Stimulated activated CD4-positive, alpha-beta T cell treated with anti-CD3 and anti-CD28 coated beads, Interleukin-1b, Interleukin-23, amount 100 ng/mL, for 24 hours (primary cell): ENCODE measurements around the gene NCBP3.
"Not testable (repeated sequence)": the region's sequence is repeated elsewhere in the genome, so short reads cannot be mapped to it uniquely, and the experiment has no call there.

Source experiments
- DNase-seq, 4 experiments: peaks; one replicate each; pipeline ENCODE4 v3.0.0-alpha.2; 2020; ENCODE audit warnings: low read depth in 4 of 4, low spot score in 1 of 4

Gene NCBP3

GRCh38 chr17:3794557-3795389 lies 51.3 kb downstream of the NCBP3 start:
- no peak for DNase-seq

GRCh38 chr17:3794152-3794551 lies 51.9 kb downstream of the NCBP3 start:
- not testable (repeated sequence) for DNase-seq

GRCh38 chr17:3793258-3793657 lies 52.8 kb downstream of the NCBP3 start:
- not testable (repeated sequence) for DNase-seq

- DNase-seq = no peak
Observed at GRCh38 chr17:3792481-3792880, 53.6 kb downstream of the NCBP3 start.

GRCh38 chr17:3788200-3788599 lies 57.8 kb downstream of the NCBP3 start:
- DNase-seq = no peak

- not testable (repeated sequence) for DNase-seq
Observed at GRCh38 chr17:3785323-3785722, 60.7 kb downstream of the NCBP3 start.

- no peak for DNase-seq
Observed at GRCh38 chr17:3782751-3783150, 63.3 kb downstream of the NCBP3 start.

- DNase-seq = no peak
Observed at GRCh38 chr17:3780986-3781385, 65.1 kb downstream of the NCBP3 start.

- DNase-seq = no peak
Observed at GRCh38 chr17:3777366-3778120, 68.5 kb downstream of the NCBP3 start.

- DNase-seq = no peak
Observed at GRCh38 chr17:3773966-3774365, 72.1 kb downstream of the NCBP3 start.

- no peak for DNase-seq
Observed at GRCh38 chr17:3773511-3773910, 72.5 kb downstream of the NCBP3 start.

- no peak for DNase-seq
Observed at GRCh38 chr17:3772764-3773163, 73.3 kb downstream of the NCBP3 start.

- DNase-seq = no peak
Observed at GRCh38 chr17:3771140-3771539, 74.9 kb downstream of the NCBP3 start.

- no peak for DNase-seq
Observed at GRCh38 chr17:3770466-3770865, 75.6 kb downstream of the NCBP3 start.

- DNase-seq = no peak
Observed at GRCh38 chr17:3768769-3769168, 77.3 kb downstream of the NCBP3 start.

- no peak for DNase-seq
Observed at GRCh38 chr17:3768341-3768740, 77.7 kb downstream of the NCBP3 start.

- DNase-seq = no peak
Observed at GRCh38 chr17:3766779-3767178, 79.3 kb downstream of the NCBP3 start.

GRCh38 chr17:3765981-3766380 lies 80.1 kb downstream of the NCBP3 start:
- DNase-seq = no peak

- DNase-seq = no peak
Observed at GRCh38 chr17:3763777-3764170, 82.3 kb downstream of the NCBP3 start.

- no peak for DNase-seq
Observed at GRCh38 chr17:3762922-3763776, 82.9 kb downstream of the NCBP3 start.

- DNase-seq = no peak
Observed at GRCh38 chr17:3761918-3762380, 84.1 kb downstream of the NCBP3 start.
